Measurements from ENCODE around the gene LGALSL.
A peak's percentile ranks its signal among the peaks of the same experiment; 100 is the strongest.

The LGALSL gene

GRCh38 chr2:64451051-64451450, 2.9 kb upstream of the LGALSL start:
- CTCF ChIA-PET = interaction anchor here (1.2 to 1.4 kb wide), 2 partner anchors 37 to 120 kb away, joined by 3 to 4 read pairs; no protein-coding TSS in a partner anchor
- TF ChIP-seq, protein P1, sequence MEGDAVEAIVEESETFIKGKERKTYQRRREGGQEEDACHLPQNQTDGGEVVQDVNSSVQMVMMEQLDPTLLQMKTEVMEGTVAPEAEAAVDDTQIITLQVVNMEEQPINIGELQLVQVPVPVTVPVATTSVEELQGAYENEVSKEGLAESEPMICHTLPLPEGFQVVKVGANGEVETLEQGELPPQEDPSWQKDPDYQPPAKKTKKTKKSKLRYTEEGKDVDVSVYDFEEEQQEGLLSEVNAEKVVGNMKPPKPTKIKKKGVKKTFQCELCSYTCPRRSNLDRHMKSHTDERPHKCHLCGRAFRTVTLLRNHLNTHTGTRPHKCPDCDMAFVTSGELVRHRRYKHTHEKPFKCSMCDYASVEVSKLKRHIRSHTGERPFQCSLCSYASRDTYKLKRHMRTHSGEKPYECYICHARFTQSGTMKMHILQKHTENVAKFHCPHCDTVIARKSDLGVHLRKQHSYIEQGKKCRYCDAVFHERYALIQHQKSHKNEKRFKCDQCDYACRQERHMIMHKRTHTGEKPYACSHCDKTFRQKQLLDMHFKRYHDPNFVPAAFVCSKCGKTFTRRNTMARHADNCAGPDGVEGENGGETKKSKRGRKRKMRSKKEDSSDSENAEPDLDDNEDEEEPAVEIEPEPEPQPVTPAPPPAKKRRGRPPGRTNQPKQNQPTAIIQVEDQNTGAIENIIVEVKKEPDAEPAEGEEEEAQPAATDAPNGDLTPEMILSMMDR (conservative IDR thresholded peaks at IDR 0.05; ENCODE audit: low read depth) = no peak
- H3K27ac ChIP-seq = no peak overlapping the region
- DNase-seq (ENCODE audit: low spot score) = no peak
- POLR2A ChIA-PET (ENCODE audit: low non-redundant PET) = no interaction called here

DNA sequence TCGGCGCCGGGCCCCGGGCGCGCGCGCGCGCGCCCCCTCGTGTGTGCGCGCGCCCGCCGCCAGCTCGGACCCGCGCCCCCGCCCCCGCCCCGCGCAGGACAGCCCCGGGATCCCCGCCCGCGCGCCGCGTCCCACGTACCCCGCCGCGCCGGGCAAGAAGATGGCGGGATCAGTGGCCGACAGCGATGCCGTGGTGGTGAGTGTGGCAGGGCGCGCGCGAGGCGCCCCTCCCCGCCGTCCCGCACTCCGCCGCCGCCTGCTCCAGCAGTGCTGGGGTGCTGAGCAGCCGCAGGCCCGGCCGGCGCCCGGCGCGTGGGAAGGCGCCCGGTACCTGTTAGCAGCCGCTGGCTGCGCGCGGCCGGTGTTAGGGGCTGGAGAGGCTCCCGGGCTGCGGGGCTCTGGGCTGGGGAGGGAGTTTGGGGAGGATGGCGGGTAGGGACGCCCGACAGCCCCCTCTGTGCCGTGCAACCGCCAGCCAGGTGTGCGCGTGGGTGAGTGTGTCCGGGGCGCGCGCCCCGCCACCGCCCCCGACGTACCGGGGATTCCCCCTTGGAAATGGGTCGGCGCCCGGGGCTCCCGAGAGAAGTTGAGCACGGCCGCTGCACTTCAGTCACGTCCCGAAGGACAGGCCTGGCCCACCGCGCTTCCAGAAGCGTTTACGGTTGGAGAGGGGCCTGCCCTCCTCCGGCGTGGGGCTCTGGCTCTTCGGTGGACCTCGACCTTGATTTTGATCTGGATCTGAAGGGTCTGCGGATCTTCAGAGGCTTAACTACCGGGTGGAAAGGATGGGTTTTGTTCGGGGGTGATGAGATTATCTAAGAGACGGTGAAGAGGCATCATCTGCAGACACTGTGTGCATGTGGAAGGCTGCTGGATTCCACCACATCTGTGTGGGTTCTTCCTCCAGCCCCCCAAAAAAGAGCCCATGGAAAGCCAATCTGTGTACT, 697 bp downstream of the LGALSL start:
- DNase-seq (ENCODE audit: low spot score) = peak; percentile 66
- ChIA-PET CTCF (interaction anchor here (1.5 kb wide), 2 partner anchors 33 to 124 kb away, joined by 3 read pairs; no protein-coding TSS in a partner anchor), POLR2A (ENCODE audit: low non-redundant PET) (no interaction called here)
- H3K27ac ChIP-seq = peak overlapping the region; percentile 95
- TF ChIP-seq, protein P1 (conservative IDR thresholded peaks at IDR 0.05; ENCODE audit: low read depth) = no peak

DNA sequence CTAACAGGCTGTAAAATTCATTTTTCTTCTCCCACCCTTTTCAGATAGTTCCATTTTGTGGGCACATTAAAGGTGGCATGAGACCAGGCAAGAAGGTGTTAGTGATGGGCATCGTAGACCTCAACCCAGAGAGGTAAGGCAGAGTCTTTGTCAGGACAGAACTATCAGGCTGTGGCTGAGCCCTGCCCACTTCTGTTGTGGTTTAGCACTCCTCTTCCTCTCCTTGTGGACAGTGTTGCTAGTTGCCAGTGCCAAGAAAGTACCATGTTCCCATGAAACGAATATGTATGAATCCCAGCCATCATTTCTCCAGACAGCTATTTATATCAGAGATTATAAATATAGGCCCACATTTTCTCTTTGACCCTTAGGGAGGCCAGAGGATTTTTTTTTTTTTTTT, 1.6 kb downstream of the LGALSL start:
- CTCF ChIA-PET = interaction anchor here (0.7 to 1.5 kb wide), 2 partner anchors 32 to 113 kb away, joined by 3 read pairs; no protein-coding TSS in a partner anchor
- POLR2A ChIA-PET (ENCODE audit: low non-redundant PET) = no interaction called here
- TF ChIP-seq, protein P1 (conservative IDR thresholded peaks at IDR 0.05; ENCODE audit: low read depth) = no peak
- DNase-seq (ENCODE audit: low spot score) = peak; percentile 12
- no peak overlapping the region for H3K27ac ChIP-seq

- TF ChIP-seq, protein P1 (conservative IDR thresholded peaks at IDR 0.05; ENCODE audit: low read depth) = no peak
- POLR2A ChIA-PET (ENCODE audit: low non-redundant PET) = no interaction called here
- CTCF ChIA-PET = interaction anchor here (0.7 to 1.5 kb wide), 3 partner anchors 32 to 149 kb away, joined by 3 read pairs; no protein-coding TSS in a partner anchor
- no peak for DNase-seq (ENCODE audit: low spot score)
- no peak overlapping the region for H3K27ac ChIP-seq
These were observed 2.3 kb downstream of the LGALSL start for GRCh38 chr2:64456293-64456692.

- CTCF ChIA-PET = interaction anchor here (0.7 kb wide), 1 partner anchor 182 kb away, joined by 3 read pairs; no protein-coding TSS in a partner anchor
- TF ChIP-seq, protein P1 (conservative IDR thresholded peaks at IDR 0.05; ENCODE audit: low read depth) = no peak
- POLR2A ChIA-PET (ENCODE audit: low non-redundant PET) = no interaction called here
- no peak overlapping the region for H3K27ac ChIP-seq
- DNase-seq (ENCODE audit: low spot score) = no peak
These were observed 3.6 kb downstream of the LGALSL start for GRCh38 chr2:64457524-64457923.

GRCh38 chr2:64459575-64459974, 5.6 kb downstream of the LGALSL start:
- H3K27ac ChIP-seq = no peak overlapping the region
- POLR2A ChIA-PET (ENCODE audit: low non-redundant PET) = no interaction called here
- TF ChIP-seq, protein P1 (conservative IDR thresholded peaks at IDR 0.05; ENCODE audit: low read depth) = no peak
- no peak for DNase-seq (ENCODE audit: low spot score)
- CTCF ChIA-PET = interaction anchor here (1.2 to 1.6 kb wide), 2 partner anchors 28 to 129 kb away, joined by 6 read pairs; no protein-coding TSS in a partner anchor

Data from RWPE1 (cell line).